GM19023 (cell line): ENCODE data around the gene GAK.
"Not testable (repeated sequence)": the region's sequence is repeated elsewhere in the genome, so short reads cannot be mapped to it uniquely, and the experiment has no call there.

Experiments
- ATAC-seq: cut with Tn5 transposase; IDR thresholded peaks from one replicate; pipeline ENCODE4 v1.9.1; 2021; ENCODE audit warnings: mild to moderate bottlenecking, moderate library complexity; ENCODE audit not compliant: unreplicated experiment

Gene GAK

GRCh38 chr4:821181-821591, 110.9 kb downstream of the GAK start:
- ATAC-seq = no peak

- ATAC-seq = no peak
Observed at GRCh38 chr4:820230-821172, 111.6 kb downstream of the GAK start.

- no peak for ATAC-seq
Observed at GRCh38 chr4:819401-820229, 112.5 kb downstream of the GAK start.

- ATAC-seq = no peak
Observed at GRCh38 chr4:818106-818921, 113.8 kb downstream of the GAK start.

GRCh38 chr4:815464-816146, 116.5 kb downstream of the GAK start:
- ATAC-seq = no peak

GRCh38 chr4:814312-814850, 117.7 kb downstream of the GAK start:
- no peak for ATAC-seq

GRCh38 chr4:813900-814299, 118.2 kb downstream of the GAK start:
- no peak for ATAC-seq

- no peak for ATAC-seq
Observed at GRCh38 chr4:808860-809570, 123.1 kb downstream of the GAK start.

GRCh38 chr4:807792-808191, 124.3 kb downstream of the GAK start:
- no peak for ATAC-seq

GRCh38 chr4:806979-807378, 125.1 kb downstream of the GAK start:
- ATAC-seq = not testable (repeated sequence)

- no peak for ATAC-seq
Observed at GRCh38 chr4:804804-805203, 127.3 kb downstream of the GAK start.

GRCh38 chr4:803884-804283, 128.2 kb downstream of the GAK start:
- no peak for ATAC-seq

GRCh38 chr4:801436-802124, 130.5 kb downstream of the GAK start:
- no peak for ATAC-seq
